ENCODE results near the gene ADK. TPM values are rescaled to one million over a fixed set of nuclear protein-coding genes. Genes with fewer than 3 reads are reported as not detected.
"Not testable (repeated sequence)": the region's sequence is repeated elsewhere in the genome, so short reads cannot be mapped to it uniquely, and the experiment has no call there.

ADK gene
- total and polyA plus RNA-seq, 5 donors from 2014 or later, result 33.3 to 83.0 (median 63.7) TPM

DNA sequence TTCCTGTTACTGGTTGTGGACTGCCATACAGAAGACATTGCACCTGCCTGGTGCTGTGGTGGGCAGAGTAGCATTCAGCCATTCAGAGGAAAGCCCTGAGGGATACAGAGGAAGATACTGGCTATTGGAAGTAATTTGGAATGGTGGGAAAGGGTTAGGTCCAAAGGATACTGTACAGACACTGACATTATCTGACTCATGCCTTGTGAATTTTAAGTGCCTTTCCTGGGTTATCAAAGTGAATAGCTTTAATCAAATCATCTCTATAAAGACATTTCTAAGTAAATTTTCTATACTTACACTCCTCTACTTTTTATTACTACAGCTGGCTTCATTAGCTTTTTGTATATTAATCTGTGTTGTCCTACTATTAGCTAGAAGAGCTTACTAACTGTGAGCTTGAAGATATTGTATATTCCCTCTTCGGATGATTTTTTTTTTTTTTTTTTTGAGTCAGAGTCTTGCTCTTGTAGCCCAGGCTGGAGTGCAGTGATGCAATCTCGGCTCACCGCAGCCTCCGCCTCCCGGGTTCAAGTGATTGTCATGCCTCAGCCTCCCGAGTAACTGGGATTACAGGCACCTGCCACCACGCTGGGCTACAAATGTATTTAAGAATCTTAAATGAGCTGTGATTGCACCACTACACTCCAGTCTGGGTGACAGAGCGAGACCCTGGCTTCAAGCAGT is 186.5 kb downstream of the ADK start:
- Histone ChIP-seq H3K27me3 (ENCODE audit: control insufficient read depth, insufficient read depth, low read length) (no peaks in the 10 kb centered on the region), H3K27ac (ENCODE audit: insufficient read depth, low read length, poor library complexity, severe bottlenecking) (no peak overlapping the region), H3K36me3 (ENCODE audit: control insufficient read depth, insufficient read depth, low read length) (no peaks in the 10 kb centered on the region), H3K4me3 (ENCODE audit: low read depth, low read length) (no peak overlapping the region), H3K4me1 (ENCODE audit: control insufficient read depth, insufficient read depth, low read length, poor library complexity, severe bottlenecking) (no peaks in the 10 kb centered on the region), H3K9me3 (ENCODE audit: control insufficient read depth in 2 of 2, low read length in 2 of 2) (no peaks in the 10 kb centered on the region)
- Mint-ChIP-seq H3K4me3 (no peak overlapping the region), H3K27me3 (no peaks in the 10 kb centered on the region), H3K27ac (no peak overlapping the region), H3K36me3 (peaks cover 22% of the 10 kb centered on the region), H3K9me3 (peaks cover 0 to 3% (median under 1%) of the 10 kb centered on the region in 7 donors), H3K4me1 (peaks cover 0 to 13% (median 11%) of the 10 kb centered on the region in 4 donors)
- DNase-seq (no peak), ATAC-seq (ENCODE audit: low read depth in 2 of 2) (no peak)

DNA sequence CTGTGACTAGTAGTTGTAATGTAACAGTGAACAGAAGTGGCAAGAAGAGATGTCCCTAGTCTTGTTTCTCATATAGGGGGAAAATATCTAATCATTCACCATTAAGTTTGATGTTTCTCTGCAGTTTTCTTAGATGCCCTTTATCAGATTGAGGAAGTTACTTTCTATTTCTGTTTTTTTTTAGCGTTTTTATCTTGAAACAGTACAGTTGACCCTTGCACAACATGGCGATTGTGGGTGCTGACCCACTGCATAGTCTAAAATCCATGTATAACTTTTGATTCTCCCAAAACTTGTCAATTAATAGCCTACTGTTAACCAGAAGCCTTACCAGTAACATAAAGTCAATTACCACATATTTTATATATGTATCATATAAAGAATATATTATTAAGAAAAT is 192.0 kb downstream of the ADK start:
- Histone ChIP-seq H3K36me3 (ENCODE audit: control insufficient read depth, insufficient read depth, low read length) (peaks cover 18% of the 10 kb centered on the region), H3K4me3 (ENCODE audit: low read depth, low read length) (no peak overlapping the region), H3K27ac (ENCODE audit: insufficient read depth, low read length, poor library complexity, severe bottlenecking) (no peak overlapping the region), H3K9me3 (ENCODE audit: control insufficient read depth in 2 of 2, low read length in 2 of 2) (peaks cover 14 to 20% of the 10 kb centered on the region in 2 experiments), H3K27me3 (ENCODE audit: control insufficient read depth, insufficient read depth, low read length) (no peaks in the 10 kb centered on the region), H3K4me1 (ENCODE audit: control insufficient read depth, insufficient read depth, low read length, poor library complexity, severe bottlenecking) (no peaks in the 10 kb centered on the region)
- no peak for ATAC-seq (ENCODE audit: low read depth in 2 of 2)
- peaks cover 0 to 23% (median 6%) of the 10 kb centered on the region in 7 donors for H3K9me3 Mint-ChIP-seq
- H3K27ac Mint-ChIP-seq, result no peak overlapping the region
- H3K36me3 Mint-ChIP-seq, result peaks cover 30% of the 10 kb centered on the region
- H3K4me3 Mint-ChIP-seq, result no peak overlapping the region
- no peaks in the 10 kb centered on the region for H3K27me3 Mint-ChIP-seq
- H3K4me1 Mint-ChIP-seq, result no peaks in the 10 kb centered on the region
- DNase-seq, result no peak

DNA sequence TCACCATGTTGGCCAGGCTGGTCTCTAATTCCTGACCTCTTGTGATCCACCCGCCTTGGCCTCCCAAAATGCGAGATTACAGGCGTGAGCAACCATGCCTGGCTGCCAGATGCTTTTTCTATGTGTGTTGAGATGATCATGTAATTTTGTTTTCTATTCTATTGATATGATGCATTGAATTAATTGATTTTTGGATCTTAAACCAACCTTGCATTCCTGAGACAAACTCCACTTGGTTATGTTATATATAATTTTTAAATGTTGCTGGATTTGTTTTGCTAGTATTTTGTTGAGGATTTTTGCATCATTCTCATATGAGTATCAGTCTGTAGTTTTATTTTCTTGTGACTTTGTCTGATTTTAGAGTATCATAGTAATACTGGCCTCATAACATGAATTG is 192.8 kb downstream of the ADK start:
- peaks cover 35% of the 10 kb centered on the region for H3K36me3 Mint-ChIP-seq

DNA sequence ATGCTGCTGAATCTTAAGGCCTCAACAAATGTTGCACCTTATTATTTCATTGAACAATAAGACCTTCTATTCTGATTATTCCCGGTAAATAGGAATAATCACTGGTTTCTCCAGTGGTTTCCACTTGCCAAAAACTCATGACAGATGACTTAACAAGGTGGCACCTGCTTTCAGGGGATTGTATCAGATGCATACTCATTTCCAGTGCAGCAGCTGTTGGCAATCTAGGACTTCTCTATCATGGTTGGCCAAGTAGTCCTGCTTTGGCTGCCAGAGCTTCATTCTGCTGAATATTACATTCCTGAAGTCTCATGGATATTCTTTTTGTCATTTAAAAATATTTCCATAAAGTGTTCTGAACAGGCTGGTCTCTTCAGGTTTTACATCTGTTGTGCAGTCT is 193.3 kb downstream of the ADK start:
- Histone ChIP-seq H3K36me3 (ENCODE audit: control insufficient read depth, insufficient read depth, low read length) (peaks cover 18% of the 10 kb centered on the region), H3K27ac (ENCODE audit: insufficient read depth, low read length, poor library complexity, severe bottlenecking) (no peak overlapping the region), H3K9me3 (ENCODE audit: control insufficient read depth in 2 of 2, low read length in 2 of 2) (peaks cover 14 to 20% of the 10 kb centered on the region in 2 experiments), H3K4me1 (ENCODE audit: control insufficient read depth, insufficient read depth, low read length, poor library complexity, severe bottlenecking) (no peaks in the 10 kb centered on the region), H3K4me3 (ENCODE audit: low read depth, low read length) (no peak overlapping the region), H3K27me3 (ENCODE audit: control insufficient read depth, insufficient read depth, low read length) (no peaks in the 10 kb centered on the region)
- Mint-ChIP-seq H3K27me3 (no peaks in the 10 kb centered on the region), H3K9me3 (peaks cover 0 to 23% (median 7%) of the 10 kb centered on the region in 7 donors), H3K36me3 (peaks cover 33% of the 10 kb centered on the region), H3K27ac (no peak overlapping the region), H3K4me3 (no peak overlapping the region), H3K4me1 (peaks cover 0 to under 1% (median 0%) of the 10 kb centered on the region in 4 donors)
- ATAC-seq (ENCODE audit: low read depth in 2 of 2), result no peak
- DNase-seq, result no peak

More for the DNA sequence above, 192.8 kb downstream of the ADK start:
- no peaks in the 10 kb centered on the region for H3K27me3 ChIP-seq (ENCODE audit: control insufficient read depth, insufficient read depth, low read length)
- DNase-seq, result no peak
- H3K9me3 ChIP-seq (ENCODE audit: control insufficient read depth in 2 of 2, low read length in 2 of 2), result peaks cover 14 to 20% of the 10 kb centered on the region in 2 experiments
- no peaks in the 10 kb centered on the region for H3K27me3 Mint-ChIP-seq
- H3K4me3 Mint-ChIP-seq, result no peak overlapping the region
- H3K4me1 ChIP-seq (ENCODE audit: control insufficient read depth, insufficient read depth, low read length, poor library complexity, severe bottlenecking), result no peaks in the 10 kb centered on the region
- ATAC-seq (ENCODE audit: low read depth in 2 of 2), result no peak
- H3K4me1 Mint-ChIP-seq, result no peaks in the 10 kb centered on the region
- no peak overlapping the region for H3K27ac ChIP-seq (ENCODE audit: insufficient read depth, low read length, poor library complexity, severe bottlenecking)
- peaks cover 0 to 23% (median 6%) of the 10 kb centered on the region in 7 donors for H3K9me3 Mint-ChIP-seq
- H3K27ac Mint-ChIP-seq, result no peak overlapping the region
- peaks cover 18% of the 10 kb centered on the region for H3K36me3 ChIP-seq (ENCODE audit: control insufficient read depth, insufficient read depth, low read length)
- no peak overlapping the region for H3K4me3 ChIP-seq (ENCODE audit: low read depth, low read length)

DNA sequence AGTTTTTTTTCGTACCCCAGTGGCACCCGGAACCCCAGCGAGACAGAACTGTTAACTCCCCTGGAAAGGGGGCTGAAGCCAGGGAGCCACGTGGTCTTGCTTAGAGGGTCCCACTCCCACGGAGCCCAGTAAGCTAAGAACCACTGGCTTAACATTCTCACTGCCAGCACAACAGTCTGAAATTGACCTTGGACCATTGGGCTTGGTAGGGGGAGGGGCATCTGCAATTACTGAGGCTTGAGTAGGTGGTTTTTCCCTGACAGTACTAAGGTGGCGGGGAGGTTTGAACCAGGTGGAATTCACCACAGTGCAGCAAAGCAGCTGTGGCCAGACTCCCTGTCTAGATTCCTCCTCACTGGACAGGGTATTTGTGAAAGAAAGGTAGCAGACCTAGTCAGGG is 196.5 kb downstream of the ADK start:
- H3K27me3 ChIP-seq (ENCODE audit: control insufficient read depth, insufficient read depth, low read length), result no peaks in the 10 kb centered on the region
- H3K27ac ChIP-seq (ENCODE audit: insufficient read depth, low read length, poor library complexity, severe bottlenecking), result no peak overlapping the region
- DNase-seq, result no peak
- H3K4me1 ChIP-seq (ENCODE audit: control insufficient read depth, insufficient read depth, low read length, poor library complexity, severe bottlenecking), result no peaks in the 10 kb centered on the region
- Mint-ChIP-seq H3K36me3 (peaks cover 39% of the 10 kb centered on the region), H3K4me3 (no peak overlapping the region), H3K9me3 (peaks cover 0 to 42% (median 7%) of the 10 kb centered on the region in 7 donors), H3K27me3 (no peaks in the 10 kb centered on the region), H3K4me1 (peaks cover 0 to 3% (median under 1%) of the 10 kb centered on the region in 4 donors), H3K27ac (no peak overlapping the region)
- ATAC-seq (ENCODE audit: low read depth in 2 of 2), result no peak
- peaks cover 18% of the 10 kb centered on the region for H3K36me3 ChIP-seq (ENCODE audit: control insufficient read depth, insufficient read depth, low read length)
- H3K4me3 ChIP-seq (ENCODE audit: low read depth, low read length), result no peak overlapping the region
- peaks cover 14 to 20% of the 10 kb centered on the region in 2 experiments for H3K9me3 ChIP-seq (ENCODE audit: control insufficient read depth in 2 of 2, low read length in 2 of 2)

DNA sequence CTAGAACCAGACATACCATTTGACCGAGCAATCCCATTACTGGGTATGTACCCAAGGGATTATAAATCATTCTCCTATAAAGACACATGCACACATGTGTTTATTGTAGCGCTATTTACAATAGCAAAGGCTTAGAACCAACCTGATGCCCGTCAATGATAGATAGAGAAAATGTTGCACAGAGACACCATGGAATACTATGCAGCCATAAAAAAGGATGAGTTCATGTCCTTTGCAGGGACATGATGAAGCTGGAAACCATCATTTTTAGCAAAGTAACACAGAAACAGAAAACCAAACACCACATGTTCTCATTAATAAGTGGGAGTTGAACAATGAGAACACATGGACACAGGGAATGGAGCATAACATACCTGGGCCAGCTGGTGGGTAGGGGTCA is 202.0 kb downstream of the ADK start:
- not testable (repeated sequence) for H3K27me3 Mint-ChIP-seq; H3K4me1 Mint-ChIP-seq; H3K27me3 ChIP-seq (ENCODE audit: control insufficient read depth, insufficient read depth, low read length); ATAC-seq (ENCODE audit: low read depth in 2 of 2); H3K4me3 ChIP-seq (ENCODE audit: low read depth, low read length); H3K4me1 ChIP-seq (ENCODE audit: control insufficient read depth, insufficient read depth, low read length, poor library complexity, severe bottlenecking); H3K9me3 ChIP-seq (ENCODE audit: control insufficient read depth in 2 of 2, low read length in 2 of 2); H3K27ac ChIP-seq (ENCODE audit: insufficient read depth, low read length, poor library complexity, severe bottlenecking); H3K36me3 ChIP-seq (ENCODE audit: control insufficient read depth, insufficient read depth, low read length); DNase-seq
- H3K27ac Mint-ChIP-seq, result peak overlapping the region in 1 of 3 donors; percentile 86
- peak overlapping the region in 1 of 4 donors; percentile 60 for H3K4me3 Mint-ChIP-seq
- peaks cover 20% of the 10 kb centered on the region for H3K36me3 Mint-ChIP-seq
- H3K9me3 Mint-ChIP-seq, result peaks cover 0 to 25% (median 7%) of the 10 kb centered on the region in 7 donors

DNA sequence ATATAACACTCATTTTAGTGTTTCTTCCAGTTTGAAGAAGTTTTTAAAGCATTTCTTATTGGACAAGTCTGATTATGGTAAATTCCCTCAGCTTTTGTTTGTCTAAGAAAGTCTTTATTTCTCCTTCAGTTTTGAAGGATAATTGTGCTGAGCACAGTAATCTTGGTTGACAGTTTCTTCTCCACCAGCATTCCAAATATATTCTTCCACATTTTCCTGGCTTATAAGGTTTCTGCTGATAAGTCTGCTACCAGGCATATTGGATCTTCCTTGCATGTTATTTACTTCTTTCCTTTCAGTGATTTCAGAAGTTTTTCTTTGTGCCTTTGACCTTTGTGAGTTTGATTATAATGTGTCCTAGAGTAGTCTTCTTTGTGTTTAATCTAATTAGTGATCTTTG is 210.7 kb downstream of the ADK start:
- no peaks in the 10 kb centered on the region for H3K27me3 Mint-ChIP-seq
- no peak overlapping the region for H3K4me3 ChIP-seq (ENCODE audit: low read depth, low read length)
- no peaks in the 10 kb centered on the region for H3K4me1 ChIP-seq (ENCODE audit: control insufficient read depth, insufficient read depth, low read length, poor library complexity, severe bottlenecking)
- peaks cover 0 to 41% (median 11%) of the 10 kb centered on the region in 7 donors for H3K9me3 Mint-ChIP-seq
- H3K36me3 Mint-ChIP-seq, result peaks cover 51% of the 10 kb centered on the region
- H3K9me3 ChIP-seq (ENCODE audit: control insufficient read depth in 2 of 2, low read length in 2 of 2), result peaks cover 23 to 24% of the 10 kb centered on the region in 2 experiments
- peaks cover 8 to 31% (median 12%) of the 10 kb centered on the region in 4 donors for H3K4me1 Mint-ChIP-seq
- peaks cover 24% of the 10 kb centered on the region for H3K36me3 ChIP-seq (ENCODE audit: control insufficient read depth, insufficient read depth, low read length)
- no peak overlapping the region for H3K27ac Mint-ChIP-seq
- DNase-seq, result no peak
- ATAC-seq (ENCODE audit: low read depth in 2 of 2), result no peak
- H3K4me3 Mint-ChIP-seq, result no peak overlapping the region
- no peak overlapping the region for H3K27ac ChIP-seq (ENCODE audit: insufficient read depth, low read length, poor library complexity, severe bottlenecking)
- H3K27me3 ChIP-seq (ENCODE audit: control insufficient read depth, insufficient read depth, low read length), result no peaks in the 10 kb centered on the region

DNA sequence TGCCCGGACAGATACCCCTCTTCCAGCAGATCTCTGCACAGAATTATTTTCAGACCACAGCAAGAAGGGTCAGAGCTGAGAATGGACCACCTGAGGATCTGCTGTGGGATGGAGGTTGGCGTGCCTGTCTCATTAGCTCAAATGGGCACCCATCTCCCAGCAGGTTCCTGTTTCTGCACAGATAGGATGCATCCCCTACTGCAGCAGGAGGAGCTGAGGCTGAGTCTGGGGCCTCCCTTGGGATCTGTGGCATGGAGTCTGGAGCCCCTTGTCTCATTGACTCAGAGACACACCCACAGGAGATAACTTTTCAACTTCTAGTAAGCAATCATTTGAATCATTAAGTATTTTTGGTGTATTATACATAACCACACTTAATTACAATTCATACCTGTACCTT is 212.7 kb downstream of the ADK start:
- Mint-ChIP-seq H3K27ac (no peak overlapping the region), H3K9me3 (peaks cover 0 to 33% (median 6%) of the 10 kb centered on the region in 7 donors), H3K36me3 (peaks cover 47% of the 10 kb centered on the region), H3K4me3 (no peak overlapping the region), H3K27me3 (no peaks in the 10 kb centered on the region), H3K4me1 (peaks cover 8 to 31% (median 10%) of the 10 kb centered on the region in 4 donors)
- H3K27ac ChIP-seq (ENCODE audit: insufficient read depth, low read length, poor library complexity, severe bottlenecking), result no peak overlapping the region
- ATAC-seq (ENCODE audit: low read depth in 2 of 2), result no peak
- H3K4me1 ChIP-seq (ENCODE audit: control insufficient read depth, insufficient read depth, low read length, poor library complexity, severe bottlenecking), result no peaks in the 10 kb centered on the region
- no peak for DNase-seq
- no peak overlapping the region for H3K4me3 ChIP-seq (ENCODE audit: low read depth, low read length)
- no peaks in the 10 kb centered on the region for H3K27me3 ChIP-seq (ENCODE audit: control insufficient read depth, insufficient read depth, low read length)
- peaks cover 23 to 24% of the 10 kb centered on the region in 2 experiments for H3K9me3 ChIP-seq (ENCODE audit: control insufficient read depth in 2 of 2, low read length in 2 of 2)
- H3K36me3 ChIP-seq (ENCODE audit: control insufficient read depth, insufficient read depth, low read length), result peaks cover 30% of the 10 kb centered on the region

All from CD4-positive, CD25-positive, alpha-beta regulatory T cell (primary cell).